OCI-LY7 (cell line): ENCODE results near the gene DCTPP1. TPM values are rescaled to one million over a fixed set of nuclear protein-coding genes. Genes with fewer than 3 reads are reported as not detected.
"Not testable (repeated sequence)": the region's sequence is repeated elsewhere in the genome, so short reads cannot be mapped to it uniquely, and the experiment has no call there.

Source experiments
- BruUV-seq: library from RNA; stranded (reverse); fragments of 400-500 nt; replicated peaks from 2 replicates; lab custom pipeline; 2021; lab: Mats Ljungman, UMichigan
- CTCF ChIA-PET: fragments of 300-600 bp; sonication (Branson Sonifier 250); formaldehyde crosslinking; loops from one replicate; lab custom pipeline; 2022; ENCODE audit warnings: antibody characterized with exemption; ENCODE audit not compliant: unreplicated experiment; lab: Charles Lee
- POLR2A ChIA-PET: fragments of 300-600 bp; sonication (Branson Sonifier 250); formaldehyde crosslinking; loops from one replicate; lab custom pipeline; 2022; ENCODE audit warnings: antibody characterized with exemption; lab: Charles Lee
- DNase-seq: peaks from one replicate; pipeline ENCODE4 v3.0.0-alpha.2; 2015; ENCODE audit warnings: low spot score
- H2AFZ ChIP-seq: fragments of 200-600 bp; sonication (generic), shearing (Covaris generic); 2 replicates; pipeline ENCODE4 v1.6.1; 2014; ENCODE audit warnings: mild to moderate bottlenecking, antibody characterized with exemption, low read length, moderate library complexity
- H3K27ac ChIP-seq: fragments of 200-600 bp; sonication (generic); 2 replicates; pipeline ENCODE4 v1.5.1; 2014; ENCODE audit warnings: mixed run types, low read depth, mild to moderate bottlenecking, moderate library complexity, low read length, inconsistent platforms; ENCODE audit not compliant: poor library complexity, severe bottlenecking
- H3K36me3 ChIP-seq: fragments of 200-600 bp; sonication (generic); 2 replicates; pipeline ENCODE4 v1.6.1; 2014; ENCODE audit warnings: mild to moderate bottlenecking, antibody characterized with exemption, low read length, moderate library complexity, mixed read lengths; ENCODE audit not compliant: insufficient read depth
- H3K4me1 ChIP-seq: fragments of 200-600 bp; sonication (generic); 2 replicates; pipeline ENCODE4 v1.5.1; 2014; ENCODE audit warnings: mild to moderate bottlenecking, low read length; ENCODE audit not compliant: insufficient read depth, poor library complexity, severe bottlenecking
- H3K4me2 ChIP-seq: fragments of 200-600 bp; sonication (generic); 2 replicates; pipeline ENCODE4 v1.6.1; 2014; ENCODE audit warnings: mild to moderate bottlenecking, low read length
- H3K4me3 ChIP-seq: fragments of 200-600 bp; sonication (generic); 2 replicates; pipeline ENCODE4 v1.5.1; 2014; ENCODE audit warnings: mild to moderate bottlenecking, low read depth, low read length; ENCODE audit not compliant: poor library complexity, severe bottlenecking
- H3K79me2 ChIP-seq: fragments of 200-600 bp; sonication (generic); 2 replicates; pipeline ENCODE4 v1.6.1; 2016; ENCODE audit warnings: low read depth, mild to moderate bottlenecking, low read length, moderate library complexity, mixed read lengths; ENCODE audit not compliant: insufficient read depth
- H3K9me2 ChIP-seq: fragments of 200-600 bp; sonication (generic); 2 replicates; pipeline ENCODE4 v1.6.1; 2016; ENCODE audit warnings: mild to moderate bottlenecking, low read length, mixed read lengths; ENCODE audit not compliant: insufficient read depth
- H3K9me3 ChIP-seq: fragments of 200-600 bp; sonication (generic); 2 replicates; pipeline ENCODE4 v1.6.1; 2014; ENCODE audit warnings: mild to moderate bottlenecking, mixed run types, low read length, mixed read lengths
- H4K20me1 ChIP-seq: fragments of 200-600 bp; sonication (generic); 2 replicates; pipeline ENCODE4 v1.6.1; 2014; ENCODE audit warnings: mild to moderate bottlenecking, antibody characterized with exemption, low read length, moderate library complexity, mixed read lengths; ENCODE audit not compliant: insufficient read depth
- CTCF ChIP-seq: fragments of 200-600 bp; sonication (generic); conservative IDR thresholded peaks from 2 replicates; pipeline ENCODE4 v1.5.1; 2014; ENCODE audit warnings: mild to moderate bottlenecking, antibody characterized with exemption, low read length, moderate library complexity, mixed read lengths
- EZH2phosphoT487 ChIP-seq: fragments of 200-600 bp; sonication (generic); IDR thresholded peaks from 2 replicates; pipeline ENCODE4 v1.6.1; 2018; ENCODE audit warnings: low read depth, borderline replicate concordance, mild to moderate bottlenecking, mixed run types, antibody characterized with exemption, low read length, moderate library complexity, mixed read lengths
- intact Hi-C: fragments of 100-400 bp; cut with micrococcal nuclease; formaldehyde crosslinking; loops from one replicate; pipeline ENCODE4 v1.10.0; 2022; ENCODE audit not compliant: unreplicated experiment
- total RNA-seq, 2 experiments: library from RNA; depleted of rRNA in 1 of 2; stranded (reverse); fragments of >200 nt in 1 of 2; shearing (Covaris generic) in 1 of 2; gene quantifications; 2 replicates each; pipeline ENCODE4 v1.2.3, GENCODE V29; 2014 to 2022

DCTPP1 gene
- total RNA-seq, 2 experiments from 2014 or later = 90.2 to 93.8 TPM

GRCh38 chr16:30456302-30456701 lies 26.5 kb upstream of the DCTPP1 start:
- no peak overlapping the region for H3K4me3 ChIP-seq
- CTCF ChIA-PET = no interaction called here
- H3K79me2 ChIP-seq = no peaks in the 10 kb centered on the region
- TF ChIP-seq EZH2phosphoT487 (no peak), CTCF (no peak)
- peak overlapping the region; percentile 2 for H3K27ac ChIP-seq
- no TSS peak for BruUV-seq
- H3K36me3 ChIP-seq = no peaks in the 10 kb centered on the region
- H3K4me1 ChIP-seq = peaks cover 90% of the 10 kb centered on the region
- DNase-seq = no peak
- H3K9me3 ChIP-seq = no peaks in the 10 kb centered on the region
- 0 out of 2 replicates have a peak overlapping the region, but pooled peaks have one; percentile 10 for H3K4me2 ChIP-seq
- POLR2A ChIA-PET = interaction anchor here (0.6 to 7.4 kb wide), 8 partner anchors 10 to 1485 kb away, joined by 3 to 69 read pairs (median 4); partner anchors contain the start of gene ITGAL
- no peaks in the 10 kb centered on the region for H4K20me1 ChIP-seq
- no peaks in the 10 kb centered on the region for H3K9me2 ChIP-seq
- intact Hi-C loops = no loop called here
- peak overlapping the region; percentile 47; the same call in 1 of the 2 replicates for H2AFZ ChIP-seq

GRCh38 chr16:30452709-30453580 lies 23.1 kb upstream of the DCTPP1 start:
- H3K9me3 ChIP-seq, CTCF ChIA-PET, H3K9me2 ChIP-seq, DNase-seq, H3K79me2 ChIP-seq, H3K36me3 ChIP-seq, intact Hi-C loops, H4K20me1 ChIP-seq: not testable (repeated sequence)
- peak overlapping the region; percentile 49; the same call in 1 of the 2 replicates for H2AFZ ChIP-seq
- TSS peak; percentile 86 for BruUV-seq
- H3K4me1 ChIP-seq = peaks cover 71% of the 10 kb centered on the region
- H3K4me2 ChIP-seq = peak overlapping the region; percentile 56
- peak overlapping the region; percentile 34 for H3K4me3 ChIP-seq
- POLR2A ChIA-PET = interaction anchor here (0.8 to 1.9 kb wide), 3 partner anchors 11 to 20 kb away, joined by 3 to 11 read pairs (median 7); partner anchors contain the start of gene ITGAL
- H3K27ac ChIP-seq = peak overlapping the region; percentile 69

- H3K27ac ChIP-seq = no peak overlapping the region
- peaks cover 15% of the 10 kb centered on the region for H3K79me2 ChIP-seq
- TF ChIP-seq CTCF = no peak
- no peak for TF ChIP-seq EZH2phosphoT487
- ChIA-PET POLR2A (interaction anchor here (0.6 to 1.3 kb wide), 6 partner anchors 8 to 87 kb away, joined by 3 to 6 read pairs (median 4); no protein-coding TSS in a partner anchor), CTCF (interaction anchor here (0.6 to 0.7 kb wide), 3 partner anchors 19 to 32 kb away, joined by 3 to 6 read pairs (median 3); no protein-coding TSS in a partner anchor)
- H2AFZ ChIP-seq = no peak overlapping the region
- no peak overlapping the region for H3K4me2 ChIP-seq
- peaks cover 12% of the 10 kb centered on the region for H4K20me1 ChIP-seq
- H3K9me3 ChIP-seq = no peaks in the 10 kb centered on the region
- intact Hi-C loops = loop anchor here (1.0 kb wide), 1 partner anchor 23 kb away; the partner anchor contains the start of gene ITGAL
- H3K4me1 ChIP-seq = peaks cover 54% of the 10 kb centered on the region
- no peaks in the 10 kb centered on the region for H3K9me2 ChIP-seq
- H3K36me3 ChIP-seq = peaks cover 15% of the 10 kb centered on the region
- no peak for DNase-seq
- no peak overlapping the region for H3K4me3 ChIP-seq
- no TSS peak for BruUV-seq
Observed at GRCh38 chr16:30449116-30449435, 19.2 kb upstream of the DCTPP1 start.
